ENCODE data around the gene KIAA1549. TPM values are rescaled to one million over a fixed set of nuclear protein-coding genes. Genes with fewer than 3 reads are reported as not detected.
"Not testable (repeated sequence)": the region's sequence is repeated elsewhere in the genome, so short reads cannot be mapped to it uniquely, and the experiment has no call there.

Gene KIAA1549
- total RNA-seq = under 1 TPM; 0.46 to 0.53 TPM

GRCh38 chr7:138981332-138982203 lies at the start of gene KIAA1549:
KIAA1549 (minus strand) TSS chr7:138981389; CDS start chr7:138981269, 120 bp downstream.
- CTCF ChIA-PET = interaction anchor here (0.6 to 4.6 kb wide), 5 partner anchors 35 to 95 kb away, joined by 3 to 28 read pairs (median 3); no protein-coding TSS in a partner anchor
- Mint-ChIP-seq H3K9me3 (ENCODE audit: low read depth) (no peaks in the 10 kb centered on the region), H3K4me3 (peak within 1 kb of the TSS; percentile 75), H3K4me1 (peaks cover 13% of the 10 kb centered on the region), H3K27me3 (peaks cover 40% of the 10 kb centered on the region), H3K36me3 (ENCODE audit: low read depth) (no peaks in the 10 kb centered on the region), H3K27ac (peak within 1 kb of the TSS; percentile 12)
- DNase-seq (peak; percentile 71), ATAC-seq (peak; percentile 89)
- intact Hi-C loops (cut with DNase I, micrococcal nuclease) = loop anchor here (1.0 to 5.0 kb wide), 4 partner anchors 78 to 229 kb away; no protein-coding TSS in a partner anchor
- POLR2A ChIA-PET = no interaction called here

DNA sequence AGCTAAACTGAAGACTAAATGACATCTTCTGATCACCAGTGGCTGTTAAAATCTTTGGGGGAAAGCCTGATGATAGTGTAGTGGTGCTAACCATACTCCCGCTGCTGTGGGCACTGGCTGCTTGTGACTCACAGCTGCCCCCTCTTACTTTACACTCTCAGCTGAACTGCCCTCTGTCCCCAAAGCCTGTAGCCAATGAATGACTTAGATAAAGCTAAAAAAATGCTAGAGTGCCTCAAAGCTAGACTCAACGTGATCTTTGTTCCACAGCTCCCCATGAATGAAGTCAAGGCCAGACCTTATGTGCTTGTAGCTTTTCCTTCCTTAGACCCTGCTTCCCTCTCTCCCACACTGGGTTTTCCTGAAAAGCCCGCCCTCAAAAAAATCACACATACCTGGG lies 48.2 kb upstream of the KIAA1549 start:
- DNase-seq (no peak), ATAC-seq (no peak)
- peaks cover 12% of the 10 kb centered on the region for H3K4me1 Mint-ChIP-seq
- no peak overlapping the region for H3K27ac Mint-ChIP-seq
- CTCF ChIA-PET = interaction anchor here (0.7 to 1.1 kb wide), 2 partner anchors 49 to 456 kb away, joined by 3 read pairs; no protein-coding TSS in a partner anchor
- no peaks in the 10 kb centered on the region for H3K27me3 Mint-ChIP-seq
- no peak overlapping the region for H3K4me3 Mint-ChIP-seq
- intact Hi-C loops (cut with DNase I, micrococcal nuclease) = no loop called here
- H3K9me3 Mint-ChIP-seq (ENCODE audit: low read depth) = no peaks in the 10 kb centered on the region
- POLR2A ChIA-PET = interaction anchor here (1.0 kb wide), 1 partner anchor 12 kb away, joined by 4 read pairs; no protein-coding TSS in a partner anchor
- H3K36me3 Mint-ChIP-seq (ENCODE audit: low read depth) = peaks cover 57% of the 10 kb centered on the region

DNA sequence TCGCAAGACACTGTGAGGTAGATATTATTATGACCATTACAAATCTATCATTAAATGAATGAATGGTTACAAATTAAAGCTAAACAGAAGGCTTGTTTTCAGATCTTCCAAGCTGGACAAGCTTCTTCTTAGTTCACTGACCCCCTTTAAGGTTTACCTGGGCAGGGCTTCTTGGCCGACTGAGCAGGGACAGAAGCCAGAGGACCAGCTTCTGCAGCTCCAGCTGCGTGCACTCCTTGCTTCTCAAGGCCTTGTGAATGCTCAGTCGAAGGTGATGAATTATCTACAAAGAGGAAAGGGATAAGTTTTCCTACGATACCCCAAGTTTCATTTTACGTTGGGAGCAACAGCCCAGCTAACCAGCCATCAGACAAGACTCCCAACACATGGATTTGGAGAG lies 45.4 kb upstream of the KIAA1549 start:
- ChIA-PET POLR2A (no interaction called here), CTCF (interaction anchor here (1.3 to 2.2 kb wide), 2 partner anchors 9 to 48 kb away, joined by 7 to 9 read pairs; no protein-coding TSS in a partner anchor)
- peaks cover 50% of the 10 kb centered on the region for H3K36me3 Mint-ChIP-seq (ENCODE audit: low read depth)
- H3K4me3 Mint-ChIP-seq = no peak overlapping the region
- H3K9me3 Mint-ChIP-seq (ENCODE audit: low read depth) = no peaks in the 10 kb centered on the region
- intact Hi-C loops (cut with DNase I, micrococcal nuclease) = no loop called here
- no peaks in the 10 kb centered on the region for H3K27me3 Mint-ChIP-seq
- ATAC-seq = no peak
- H3K4me1 Mint-ChIP-seq = no peaks in the 10 kb centered on the region
- H3K27ac Mint-ChIP-seq = no peak overlapping the region
- DNase-seq = no peak

GRCh38 chr7:139025861-139026260 lies 44.7 kb upstream of the KIAA1549 start:
- H3K27ac Mint-ChIP-seq; H3K27me3 Mint-ChIP-seq; intact Hi-C loops (cut with DNase I, micrococcal nuclease); DNase-seq; H3K4me1 Mint-ChIP-seq; ATAC-seq; H3K9me3 Mint-ChIP-seq (ENCODE audit: low read depth); H3K4me3 Mint-ChIP-seq: not testable (repeated sequence)
- peaks cover 47% of the 10 kb centered on the region for H3K36me3 Mint-ChIP-seq (ENCODE audit: low read depth)
- CTCF ChIA-PET = interaction anchor here (1.3 to 2.2 kb wide), 2 partner anchors 9 to 49 kb away, joined by 7 to 9 read pairs; no protein-coding TSS in a partner anchor
- POLR2A ChIA-PET = interaction anchor here (0.5 to 0.9 kb wide), 2 partner anchors 9 to 378 kb away, joined by 3 to 4 read pairs; no protein-coding TSS in a partner anchor

DNA sequence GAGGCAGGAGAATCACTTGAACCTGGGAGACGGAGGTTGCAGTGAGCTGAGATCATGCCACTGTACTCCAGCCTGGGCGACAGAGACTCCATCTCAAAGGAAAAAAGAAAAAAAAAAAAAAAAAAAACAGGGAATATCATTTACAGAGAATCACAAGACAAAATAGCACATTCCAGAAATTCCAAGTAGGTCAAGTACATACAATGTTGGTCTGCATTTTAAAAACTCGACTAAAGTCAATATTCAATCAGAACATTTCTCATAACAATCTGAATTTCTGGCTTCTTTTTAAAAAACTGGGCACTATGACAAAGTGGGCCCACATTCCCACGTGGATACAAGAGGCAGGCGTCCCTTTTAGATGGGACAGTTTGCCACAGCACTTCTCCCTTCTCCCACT lies 41.9 kb upstream of the KIAA1549 start:
- intact Hi-C loops (cut with DNase I, micrococcal nuclease) = no loop called here
- Mint-ChIP-seq H3K27me3 (no peaks in the 10 kb centered on the region), H3K9me3 (ENCODE audit: low read depth) (no peaks in the 10 kb centered on the region), H3K4me1 (no peaks in the 10 kb centered on the region), H3K27ac (no peak overlapping the region), H3K4me3 (no peak overlapping the region), H3K36me3 (ENCODE audit: low read depth) (peaks cover 27% of the 10 kb centered on the region)
- POLR2A ChIA-PET = no interaction called here
- DNase-seq = no peak
- no peak for ATAC-seq
- CTCF ChIA-PET = interaction anchor here (1.0 to 2.1 kb wide), 2 partner anchors 53 to 137 kb away, joined by 3 to 6 read pairs; no protein-coding TSS in a partner anchor

- H3K4me1 Mint-ChIP-seq = peaks cover 2% of the 10 kb centered on the region
- DNase-seq = no peak
- H3K4me3 Mint-ChIP-seq = no peak overlapping the region
- peaks cover 22% of the 10 kb centered on the region for H3K36me3 Mint-ChIP-seq (ENCODE audit: low read depth)
- intact Hi-C loops (cut with DNase I, micrococcal nuclease) = no loop called here
- H3K27ac Mint-ChIP-seq = no peak overlapping the region
- no peaks in the 10 kb centered on the region for H3K9me3 Mint-ChIP-seq (ENCODE audit: low read depth)
- no peaks in the 10 kb centered on the region for H3K27me3 Mint-ChIP-seq
- ChIA-PET POLR2A (interaction anchor here (0.6 to 0.7 kb wide), 2 partner anchors 8 to 163 kb away, joined by 3 to 5 read pairs; no protein-coding TSS in a partner anchor), CTCF (interaction anchor here (0.6 to 1.9 kb wide), 3 partner anchors 11 to 53 kb away, joined by 3 to 5 read pairs (median 4); no protein-coding TSS in a partner anchor)
- no peak for ATAC-seq
Observed at GRCh38 chr7:139022286-139022685, 41.1 kb upstream of the KIAA1549 start.

DNA sequence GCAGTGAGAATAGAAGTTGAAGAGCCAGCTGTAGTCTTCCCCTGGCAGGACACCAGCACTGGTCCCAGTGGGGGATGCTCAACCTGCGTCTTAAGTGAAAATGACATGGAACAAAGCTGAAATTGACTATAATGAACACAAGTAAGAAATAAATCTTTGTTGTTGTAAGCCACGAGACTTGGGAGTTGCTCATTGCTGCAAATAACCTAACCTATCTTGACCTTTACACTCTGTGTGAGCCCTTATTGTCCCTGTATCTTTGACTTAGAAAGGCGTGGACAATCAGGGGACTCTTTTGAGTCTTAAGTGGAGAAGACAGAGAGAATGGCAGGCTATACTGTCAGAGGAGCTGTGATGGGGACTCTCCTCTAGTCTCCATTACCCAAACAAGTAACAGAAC lies 37.7 kb upstream of the KIAA1549 start:
- no peak for ATAC-seq
- DNase-seq = no peak
- Mint-ChIP-seq H3K4me3 (no peak overlapping the region), H3K27me3 (peaks cover 2% of the 10 kb centered on the region), H3K27ac (no peak overlapping the region), H3K9me3 (ENCODE audit: low read depth) (no peaks in the 10 kb centered on the region), H3K4me1 (peaks cover 6% of the 10 kb centered on the region), H3K36me3 (ENCODE audit: low read depth) (peaks cover 9% of the 10 kb centered on the region)
- ChIA-PET POLR2A (no interaction called here), CTCF (interaction anchor here (0.7 to 4.5 kb wide), 10 partner anchors 9 to 108 kb away, joined by 3 to 41 read pairs (median 4); no protein-coding TSS in a partner anchor)
- intact Hi-C loops (cut with DNase I, micrococcal nuclease) = loop anchor here in 1 of 2 experiments (5.0 kb wide), 1 partner anchor 213 kb away; the partner anchor contains the start of gene UBN2

- Mint-ChIP-seq H3K36me3 (ENCODE audit: low read depth) (no peaks in the 10 kb centered on the region), H3K27me3 (peaks cover 4% of the 10 kb centered on the region)
- POLR2A ChIA-PET = interaction anchor here (1.1 kb wide), 1 partner anchor 9 kb away, joined by 3 read pairs; no protein-coding TSS in a partner anchor
Observed at GRCh38 chr7:139016931-139017511, 35.8 kb upstream of the KIAA1549 start.

GRCh38 chr7:139011373-139011772 lies 30.2 kb upstream of the KIAA1549 start:
- DNase-seq (no peak), ATAC-seq (no peak)
- no peaks in the 10 kb centered on the region for H3K9me3 Mint-ChIP-seq (ENCODE audit: low read depth)
- CTCF ChIA-PET = interaction anchor here (1.5 kb wide), 1 partner anchor 14 kb away, joined by 3 read pairs; no protein-coding TSS in a partner anchor
- H3K36me3 Mint-ChIP-seq (ENCODE audit: low read depth) = no peaks in the 10 kb centered on the region
- no peak overlapping the region for H3K4me3 Mint-ChIP-seq
- peaks cover 4% of the 10 kb centered on the region for H3K27me3 Mint-ChIP-seq
- no peaks in the 10 kb centered on the region for H3K4me1 Mint-ChIP-seq
- H3K27ac Mint-ChIP-seq = no peak overlapping the region
- POLR2A ChIA-PET = interaction anchor here (0.7 kb wide), 1 partner anchor 1105 kb away, joined by 10 read pairs; no protein-coding TSS in a partner anchor
- intact Hi-C loops (cut with DNase I, micrococcal nuclease) = no loop called here

More at GRCh38 chr7:139016931-139017511, 35.8 kb upstream of the KIAA1549 start:
- DNase-seq (peak; percentile 78), ATAC-seq (peak; percentile 98)
- H3K9me3 Mint-ChIP-seq (ENCODE audit: low read depth) = no peaks in the 10 kb centered on the region
- intact Hi-C loops (cut with DNase I, micrococcal nuclease) = loop anchor here (1.0 to 5.0 kb wide), 3 partner anchors 58 to 215 kb away; partner anchors contain the start of gene UBN2 (in 1 of the 2)
- H3K4me3 Mint-ChIP-seq = no peak overlapping the region
- CTCF ChIA-PET = interaction anchor here (0.7 to 4.5 kb wide), 17 partner anchors 8 to 165 kb away, joined by 3 to 41 read pairs (median 3); no protein-coding TSS in a partner anchor
- peaks cover 6% of the 10 kb centered on the region for H3K4me1 Mint-ChIP-seq
- H3K27ac Mint-ChIP-seq = no peak overlapping the region

- DNase-seq = no peak
- Mint-ChIP-seq H3K27ac (no peak overlapping the region), H3K4me1 (peaks cover 3% of the 10 kb centered on the region), H3K4me3 (no peak overlapping the region), H3K9me3 (ENCODE audit: low read depth) (peaks cover 7% of the 10 kb centered on the region), H3K36me3 (ENCODE audit: low read depth) (no peaks in the 10 kb centered on the region), H3K27me3 (no peaks in the 10 kb centered on the region)
- intact Hi-C loops (cut with DNase I, micrococcal nuclease) = no loop called here
- ChIA-PET POLR2A (no interaction called here), CTCF (no interaction called here)
- ATAC-seq = no peak
Observed at GRCh38 chr7:139004321-139005090, 23.3 kb upstream of the KIAA1549 start.

Measured in activated CD4-positive, alpha-beta T cell treated with anti-CD3 and anti-CD28 coated beads for 36 hours (primary cell).